Muscle of leg (tissue), 11 donors: ENCODE data around the gene DDX3Y. TPM values are rescaled to one million over a fixed set of nuclear protein-coding genes. Genes with fewer than 3 reads are reported as not detected.

Experiments used
- DNase-seq: peaks from one replicate; pipeline ENCODE4 v3.0.0; 2013
- H3K27ac ChIP-seq: one replicate; pipeline ENCODE4 v1.5.1; 2013; ENCODE audit warnings: mild to moderate bottlenecking, low read length, control low read depth
- H3K27me3 ChIP-seq: one replicate; pipeline ENCODE4 v1.6.1; 2013; ENCODE audit warnings: low read length; ENCODE audit not compliant: control insufficient read depth, insufficient read depth
- H3K36me3 ChIP-seq: one replicate; pipeline ENCODE4 v1.6.1; 2013; ENCODE audit warnings: low read length; ENCODE audit not compliant: control insufficient read depth, insufficient read depth
- H3K4me1 ChIP-seq: one replicate; pipeline ENCODE4 v1.6.1; 2013; ENCODE audit warnings: low read length; ENCODE audit not compliant: control insufficient read depth, insufficient read depth
- H3K4me3 ChIP-seq: one replicate; pipeline ENCODE4 v1.5.1; 2013; ENCODE audit warnings: low read length, control low read depth
- H3K9me3 ChIP-seq: replicated peaks from 2 replicates; pipeline ENCODE4 v1.6.1; 2013; ENCODE audit warnings: low read depth, low read length; ENCODE audit not compliant: control insufficient read depth
- WGBS: methylation state at CpG from one replicate; pipeline ENCODE4 v1.1.5; 2013; ENCODE audit warnings: missing lambda C conversion rate; ENCODE audit not compliant: insufficient coverage; 5-methylcytosine and 5-hydroxymethylcytosine counted together
- polyA plus RNA-seq, 8 donors: library from polyadenylated mRNA; unstranded; fragments of 120-200 nt; gene quantifications; one replicate each; pipeline versions ENCODE4 v1.2.1 to v1.2.3, GENCODE V29; 2013; ENCODE audit warnings: inconsistent platforms in 1 of 8, low replicate concordance in 1 of 8; ENCODE audit not compliant: insufficient read length in 8 of 8, insufficient read depth in 1 of 8
- total RNA-seq: library from RNA; stranded (reverse); fragments of 120-200 nt; gene quantifications from one replicate; pipeline ENCODE4 v1.2.4, GENCODE V29; 2013

The DDX3Y gene
- total and polyA plus RNA-seq, 9 donors: 42.5 to 68.9 (median 62.6) TPM; not detected in 1

DNA sequence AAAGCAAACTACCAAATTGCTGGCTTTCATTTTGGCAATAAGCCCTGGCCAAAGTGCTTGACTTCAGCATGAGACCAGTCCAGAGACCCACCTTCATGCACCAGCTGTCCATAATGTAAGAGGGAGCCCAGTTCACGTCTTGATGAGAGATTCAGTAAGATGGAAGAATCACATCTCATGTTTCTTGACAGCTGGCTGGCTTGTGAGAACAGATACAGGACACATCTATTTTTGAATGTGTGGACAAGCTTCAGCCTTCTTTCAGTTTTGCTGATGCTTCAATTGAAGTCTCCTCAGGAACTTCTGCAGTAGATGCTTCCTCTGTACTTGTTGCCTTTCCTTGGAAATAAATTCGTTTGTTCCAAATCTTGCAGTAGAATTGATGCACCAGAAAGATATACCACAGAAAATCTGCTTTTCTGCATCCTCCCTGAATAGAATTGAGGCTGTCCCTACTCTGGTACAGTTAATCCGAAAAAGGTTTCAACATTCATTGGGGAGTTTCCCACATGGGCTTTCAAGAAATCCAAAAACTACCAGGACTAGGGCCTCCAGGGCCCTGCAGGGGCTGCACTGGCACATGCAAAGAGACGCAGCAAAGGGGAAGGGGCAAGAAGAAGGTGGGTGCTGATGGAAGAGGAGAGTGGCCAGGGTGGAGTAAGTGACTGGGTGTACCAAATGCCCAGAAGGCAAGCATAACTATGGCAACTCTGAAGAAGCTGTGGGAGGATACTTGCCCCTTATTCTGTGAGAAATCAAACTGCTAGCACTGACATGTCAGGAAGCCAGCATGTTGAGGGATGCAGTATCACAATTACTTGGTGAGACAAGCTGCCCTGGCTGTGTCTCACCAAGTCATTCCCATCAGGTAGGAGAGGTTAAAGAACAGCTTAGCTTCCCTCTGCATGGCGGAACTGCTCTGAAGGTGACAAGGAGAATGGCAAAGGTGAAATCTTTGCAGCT lies 37.3 kb downstream of the DDX3Y start:
- no peak overlapping the region for H3K27ac ChIP-seq
- H3K9me3 ChIP-seq: no peaks in the 10 kb centered on the region
- no peaks in the 10 kb centered on the region for H3K4me1 ChIP-seq
- H3K27me3 ChIP-seq: no peaks in the 10 kb centered on the region
- no peak for DNase-seq
- no peak overlapping the region for H3K4me3 ChIP-seq
- no peaks in the 10 kb centered on the region for H3K36me3 ChIP-seq
- no CpG with 5 or more reads among the region's 5 CpGs for WGBS

Other genes starting within 250 kb of the DDX3Y start
- not detected for gene USP9Y, start 203.6 kb upstream of the DDX3Y start, total RNA-seq
- 10 to 100 TPM; 20.7 to 40.7 (median 26.0) TPM for gene USP9Y, start 203.6 kb upstream of the DDX3Y start, polyA plus RNA-seq